ENCODE data around the gene GID8.
"Not testable (repeated sequence)": the region's sequence is repeated elsewhere in the genome, so short reads cannot be mapped to it uniquely, and the experiment has no call there.

GID8 gene

GRCh38 chr20:62953839-62954703 is 16.1 kb downstream of the GID8 start:
- H3K27ac ChIP-seq (ENCODE audit: low read depth, low read length): peak overlapping the region; percentile 67; the same call in 1 of the 2 replicates
- H3K4me3 ChIP-seq (ENCODE audit: low read length): peak overlapping the region; percentile 53
- no peaks in the 10 kb centered on the region for H3K27me3 ChIP-seq (ENCODE audit: insufficient read depth, low read length)
- peaks cover 8% of the 10 kb centered on the region for H3K4me1 ChIP-seq (ENCODE audit: insufficient read depth, low read length)
- H3K9me3 ChIP-seq (ENCODE audit: insufficient read depth, low read depth, low read length): no peaks in the 10 kb centered on the region
- H3K36me3 ChIP-seq (ENCODE audit: insufficient read depth, low read length): peaks cover 21% of the 10 kb centered on the region
- H3K9ac ChIP-seq (ENCODE audit: low read depth, low read length): peak overlapping the region; percentile 12; the same call in 1 of the 2 replicates
- WGBS: 14% methylated on average over 32 of the region's 32 CpGs

- Histone ChIP-seq H3K4me3 (ENCODE audit: low read length) (no peak overlapping the region), H3K9ac (ENCODE audit: low read depth, low read length) (no peak overlapping the region), H3K27ac (ENCODE audit: low read depth, low read length) (no peak overlapping the region), H3K4me1 (ENCODE audit: insufficient read depth, low read length) (peaks cover 8% of the 10 kb centered on the region), H3K9me3 (ENCODE audit: insufficient read depth, low read depth, low read length) (no peaks in the 10 kb centered on the region), H3K36me3 (ENCODE audit: insufficient read depth, low read length) (peaks cover 8% of the 10 kb centered on the region; the same call in 1 of the 2 replicates), H3K27me3 (ENCODE audit: insufficient read depth, low read length) (no peaks in the 10 kb centered on the region)
- 77% methylated on average over 23 of the region's 23 CpGs for WGBS
These were observed 17.8 kb downstream of the GID8 start for GRCh38 chr20:62955519-62956386.

- WGBS: 91% methylated on average over 25 of the region's 25 CpGs
- H3K27ac ChIP-seq (ENCODE audit: low read depth, low read length): no peak overlapping the region
- no peaks in the 10 kb centered on the region for H3K27me3 ChIP-seq (ENCODE audit: insufficient read depth, low read length)
- H3K9ac ChIP-seq (ENCODE audit: low read depth, low read length): no peak overlapping the region
- H3K4me1 ChIP-seq (ENCODE audit: insufficient read depth, low read length): peaks cover 8% of the 10 kb centered on the region
- H3K36me3 ChIP-seq (ENCODE audit: insufficient read depth, low read length): peaks cover 8% of the 10 kb centered on the region; the same call in 1 of the 2 replicates
- H3K4me3 ChIP-seq (ENCODE audit: low read length): no peak overlapping the region
- H3K9me3 ChIP-seq (ENCODE audit: insufficient read depth, low read depth, low read length): no peaks in the 10 kb centered on the region
These were observed 18.6 kb downstream of the GID8 start for GRCh38 chr20:62956387-62957135.

- Histone ChIP-seq H3K27me3 (ENCODE audit: insufficient read depth, low read length) (no peaks in the 10 kb centered on the region), H3K9ac (ENCODE audit: low read depth, low read length) (no peak overlapping the region), H3K9me3 (ENCODE audit: insufficient read depth, low read depth, low read length) (no peaks in the 10 kb centered on the region), H3K27ac (ENCODE audit: low read depth, low read length) (no peak overlapping the region), H3K4me1 (ENCODE audit: insufficient read depth, low read length) (peaks cover 8% of the 10 kb centered on the region), H3K36me3 (ENCODE audit: insufficient read depth, low read length) (peaks cover 10% of the 10 kb centered on the region; the same call in 1 of the 2 replicates), H3K4me3 (ENCODE audit: low read length) (no peak overlapping the region)
- 94% methylated on average over 36 of the region's 36 CpGs for WGBS
These were observed 19.5 kb downstream of the GID8 start for GRCh38 chr20:62957136-62958117.

- 89% methylated on average over 10 of the region's 10 CpGs for WGBS
- Histone ChIP-seq H3K4me3 (ENCODE audit: low read length) (no peak overlapping the region), H3K9me3 (ENCODE audit: insufficient read depth, low read depth, low read length) (no peaks in the 10 kb centered on the region), H3K36me3 (ENCODE audit: insufficient read depth, low read length) (peaks cover 15% of the 10 kb centered on the region), H3K27ac (ENCODE audit: low read depth, low read length) (no peak overlapping the region), H3K9ac (ENCODE audit: low read depth, low read length) (no peak overlapping the region), H3K4me1 (ENCODE audit: insufficient read depth, low read length) (peaks cover 2% of the 10 kb centered on the region), H3K27me3 (ENCODE audit: insufficient read depth, low read length) (no peaks in the 10 kb centered on the region)
These were observed 20.6 kb downstream of the GID8 start for GRCh38 chr20:62958388-62959100.

GRCh38 chr20:62959101-62959971 is 21.4 kb downstream of the GID8 start:
- no peak overlapping the region for H3K9ac ChIP-seq (ENCODE audit: low read depth, low read length)
- 90% methylated on average over 43 of the region's 43 CpGs for WGBS
- H3K9me3 ChIP-seq (ENCODE audit: insufficient read depth, low read depth, low read length): no peaks in the 10 kb centered on the region
- peaks cover 16% of the 10 kb centered on the region for H3K36me3 ChIP-seq (ENCODE audit: insufficient read depth, low read length)
- no peak overlapping the region for H3K27ac ChIP-seq (ENCODE audit: low read depth, low read length)
- no peaks in the 10 kb centered on the region for H3K4me1 ChIP-seq (ENCODE audit: insufficient read depth, low read length)
- H3K4me3 ChIP-seq (ENCODE audit: low read length): no peak overlapping the region
- H3K27me3 ChIP-seq (ENCODE audit: insufficient read depth, low read length): no peaks in the 10 kb centered on the region

- no peak overlapping the region for H3K4me3 ChIP-seq (ENCODE audit: low read length)
- H3K36me3 ChIP-seq (ENCODE audit: insufficient read depth, low read length): peaks cover 18% of the 10 kb centered on the region
- H3K27me3 ChIP-seq (ENCODE audit: insufficient read depth, low read length): no peaks in the 10 kb centered on the region
- no peak overlapping the region for H3K9ac ChIP-seq (ENCODE audit: low read depth, low read length)
- H3K9me3 ChIP-seq (ENCODE audit: insufficient read depth, low read depth, low read length): no peaks in the 10 kb centered on the region
- no peak overlapping the region for H3K27ac ChIP-seq (ENCODE audit: low read depth, low read length)
- WGBS: 95% methylated on average over 20 of the region's 20 CpGs
- H3K4me1 ChIP-seq (ENCODE audit: insufficient read depth, low read length): no peaks in the 10 kb centered on the region
These were observed 22.1 kb downstream of the GID8 start for GRCh38 chr20:62959998-62960436.

GRCh38 chr20:62960446-62961309 is 22.7 kb downstream of the GID8 start:
- peaks cover 19% of the 10 kb centered on the region for H3K36me3 ChIP-seq (ENCODE audit: insufficient read depth, low read length)
- not testable (repeated sequence) for H3K4me1 ChIP-seq (ENCODE audit: insufficient read depth, low read length); H3K27ac ChIP-seq (ENCODE audit: low read depth, low read length); H3K4me3 ChIP-seq (ENCODE audit: low read length); H3K9me3 ChIP-seq (ENCODE audit: insufficient read depth, low read depth, low read length); H3K27me3 ChIP-seq (ENCODE audit: insufficient read depth, low read length); H3K9ac ChIP-seq (ENCODE audit: low read depth, low read length)
- WGBS: 92% methylated on average over 22 of the region's 31 CpGs

All from HUES64 (cell line).